ENCODE measurements around the gene ZNF576.

The ZNF576 gene

GRCh38 chr19:43575156-43575950 is 21.0 kb upstream of the ZNF576 start, which contains the start of the genes PINLYP and XRCC1:
Gene PINLYP (plus strand): TSS chr19:43575801. CDS start chr19:43577192, 1,391 bp downstream.
Gene XRCC1 (minus strand): TSS chr19:43575527. CDS start chr19:43575458, 69 bp downstream.
- peak; percentile 88 for DNase-seq (ENCODE audit: low read depth)
- peak within 1 kb of the TSS; percentile 90 for H3K4me3 ChIP-seq (ENCODE audit: low read depth, low read length)
- no peak for TF ChIP-seq CTCF (IDR thresholded peaks at IDR 0.05; ENCODE audit: control insufficient read depth, extremely low read depth, insufficient read depth)

- H3K4me3 ChIP-seq (ENCODE audit: low read depth, low read length), result no peak overlapping the region
- TF ChIP-seq CTCF (IDR thresholded peaks at IDR 0.05; ENCODE audit: control insufficient read depth, extremely low read depth, insufficient read depth), result no peak
- no peak for DNase-seq (ENCODE audit: low read depth)
Measured at GRCh38 chr19:43575955-43576878, 20.2 kb upstream of the ZNF576 start.

- TF ChIP-seq CTCF (IDR thresholded peaks at IDR 0.05; ENCODE audit: control insufficient read depth, extremely low read depth, insufficient read depth), result no peak
- no peak for DNase-seq (ENCODE audit: low read depth)
- H3K4me3 ChIP-seq (ENCODE audit: low read depth, low read length), result no peak overlapping the region
Measured at GRCh38 chr19:43578787-43579186, 17.6 kb upstream of the ZNF576 start.

GRCh38 chr19:43581467-43581866 is 14.9 kb upstream of the ZNF576 start:
- no peak for DNase-seq (ENCODE audit: low read depth)
- TF ChIP-seq CTCF (IDR thresholded peaks at IDR 0.05; ENCODE audit: control insufficient read depth, extremely low read depth, insufficient read depth), result no peak
- H3K4me3 ChIP-seq (ENCODE audit: low read depth, low read length), result no peak overlapping the region

- no peak overlapping the region for H3K4me3 ChIP-seq (ENCODE audit: low read depth, low read length)
- no peak for TF ChIP-seq CTCF (IDR thresholded peaks at IDR 0.05; ENCODE audit: control insufficient read depth, extremely low read depth, insufficient read depth)
- no peak for DNase-seq (ENCODE audit: low read depth)
Measured at GRCh38 chr19:43582495-43582894, 13.9 kb upstream of the ZNF576 start.

- no peak for DNase-seq (ENCODE audit: low read depth)
- no peak overlapping the region for H3K4me3 ChIP-seq (ENCODE audit: low read depth, low read length)
- no peak for TF ChIP-seq CTCF (IDR thresholded peaks at IDR 0.05; ENCODE audit: control insufficient read depth, extremely low read depth, insufficient read depth)
Measured at GRCh38 chr19:43584484-43584883, 11.9 kb upstream of the ZNF576 start.
